AG09309 (cell line): ENCODE results near the gene ACOT13.

Source experiments
- DNase-seq: peaks from one replicate; pipeline ENCODE4 v3.0.0-alpha.2; 2010; ENCODE audit warnings: low read depth
- H3K4me3 ChIP-seq: 2 replicates; pipeline ENCODE4 v1.5.1; 2011; ENCODE audit warnings: mild to moderate bottlenecking, low read depth, low read length, moderate library complexity; ENCODE audit not compliant: control insufficient read depth
- TF ChIP-seq, protein P1 (sequence below): IDR thresholded peaks from 2 replicates; pipeline ENCODE4 v1.5.1; 2011; ENCODE audit warnings: mild to moderate bottlenecking, low read depth, low read length, inconsistent platforms; ENCODE audit not compliant: insufficient read depth, control insufficient read depth; ENCODE audit errors: missing control alignments

Gene ACOT13

DNA sequence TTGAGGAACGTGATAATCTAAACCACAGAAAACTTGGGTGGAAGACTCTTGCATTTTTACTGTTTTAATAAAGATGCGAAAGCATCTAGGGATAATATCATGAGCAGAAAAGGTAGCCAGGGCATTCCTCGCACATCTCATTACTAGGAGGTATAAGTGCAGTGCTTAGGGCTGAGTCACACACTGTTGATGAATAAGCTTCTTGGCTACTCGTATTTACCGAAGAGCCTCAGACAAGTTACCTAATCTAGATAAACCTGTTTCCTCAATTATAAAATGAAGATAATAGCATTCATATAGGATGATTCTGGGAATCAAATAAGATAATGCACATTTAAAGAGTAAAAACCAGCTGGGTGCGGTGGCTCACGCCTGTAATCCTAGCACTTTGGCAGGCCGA is 20.1 kb upstream of the ACOT13 start:
- no peak for DNase-seq
- TF ChIP-seq, protein P1, sequence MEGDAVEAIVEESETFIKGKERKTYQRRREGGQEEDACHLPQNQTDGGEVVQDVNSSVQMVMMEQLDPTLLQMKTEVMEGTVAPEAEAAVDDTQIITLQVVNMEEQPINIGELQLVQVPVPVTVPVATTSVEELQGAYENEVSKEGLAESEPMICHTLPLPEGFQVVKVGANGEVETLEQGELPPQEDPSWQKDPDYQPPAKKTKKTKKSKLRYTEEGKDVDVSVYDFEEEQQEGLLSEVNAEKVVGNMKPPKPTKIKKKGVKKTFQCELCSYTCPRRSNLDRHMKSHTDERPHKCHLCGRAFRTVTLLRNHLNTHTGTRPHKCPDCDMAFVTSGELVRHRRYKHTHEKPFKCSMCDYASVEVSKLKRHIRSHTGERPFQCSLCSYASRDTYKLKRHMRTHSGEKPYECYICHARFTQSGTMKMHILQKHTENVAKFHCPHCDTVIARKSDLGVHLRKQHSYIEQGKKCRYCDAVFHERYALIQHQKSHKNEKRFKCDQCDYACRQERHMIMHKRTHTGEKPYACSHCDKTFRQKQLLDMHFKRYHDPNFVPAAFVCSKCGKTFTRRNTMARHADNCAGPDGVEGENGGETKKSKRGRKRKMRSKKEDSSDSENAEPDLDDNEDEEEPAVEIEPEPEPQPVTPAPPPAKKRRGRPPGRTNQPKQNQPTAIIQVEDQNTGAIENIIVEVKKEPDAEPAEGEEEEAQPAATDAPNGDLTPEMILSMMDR: no peak
- H3K4me3 ChIP-seq: no peak overlapping the region

GRCh38 chr6:24648276-24648675 is 18.6 kb upstream of the ACOT13 start:
- no peak for DNase-seq
- no peak overlapping the region for H3K4me3 ChIP-seq
- TF ChIP-seq, protein P1: no peak

GRCh38 chr6:24649691-24650090 is 17.2 kb upstream of the ACOT13 start:
- H3K4me3 ChIP-seq: no peak overlapping the region
- DNase-seq: no peak
- TF ChIP-seq, protein P1: no peak

- H3K4me3 ChIP-seq: no peak overlapping the region
- DNase-seq: no peak
- TF ChIP-seq, protein P1: no peak
Observed at GRCh38 chr6:24650365-24650764, 16.5 kb upstream of the ACOT13 start.

- no peak for DNase-seq
- TF ChIP-seq, protein P1: no peak
- no peak overlapping the region for H3K4me3 ChIP-seq
Observed at GRCh38 chr6:24655215-24655614, 11.7 kb upstream of the ACOT13 start.

DNA sequence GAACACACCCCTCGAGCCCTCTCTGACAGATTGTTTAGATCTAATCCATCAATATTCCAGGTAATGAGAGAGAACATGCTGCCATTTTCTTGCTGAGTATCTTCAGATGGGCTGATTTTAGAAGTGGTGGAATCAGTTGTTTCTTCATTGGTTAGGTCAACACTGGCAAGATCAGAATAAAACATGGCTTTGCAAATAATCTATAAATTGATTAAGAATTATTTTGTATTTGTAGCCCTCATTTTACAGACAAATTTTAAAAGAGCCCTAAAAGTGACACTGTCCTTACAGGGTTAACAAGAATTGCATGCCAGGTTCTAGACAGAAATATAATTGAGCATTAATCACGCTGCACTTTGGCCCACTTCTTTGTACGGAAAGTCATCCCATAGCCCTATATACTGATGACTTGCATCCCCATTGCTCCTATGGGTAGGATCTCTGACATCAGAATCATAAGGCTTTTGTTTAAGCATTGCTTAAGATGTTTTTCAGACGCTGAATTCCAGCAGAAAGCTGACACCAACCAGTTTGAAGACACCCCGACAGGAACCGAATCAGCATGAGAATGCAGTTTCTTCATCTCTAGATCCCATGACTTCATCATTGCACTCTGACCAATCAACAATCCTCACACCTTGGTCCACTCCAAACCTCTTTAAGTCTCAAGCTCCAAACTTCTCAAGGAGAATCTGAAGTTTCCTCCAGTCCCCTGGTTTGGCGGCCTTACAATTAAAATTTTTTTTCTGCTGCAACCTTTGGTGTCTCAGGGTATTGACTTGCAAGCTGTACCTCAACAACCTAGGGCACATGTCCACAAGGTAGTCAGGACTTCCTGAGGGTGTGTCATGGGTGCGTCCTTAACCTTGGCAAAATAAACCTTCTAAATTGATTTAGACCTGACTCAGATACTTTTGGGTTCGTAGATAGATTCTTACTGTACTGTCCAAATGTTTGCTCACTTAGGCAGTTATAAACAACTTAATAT is 8.0 kb upstream of the ACOT13 start:
- TF ChIP-seq, protein P1: no peak
- no peak overlapping the region for H3K4me3 ChIP-seq
- peak; percentile 62 for DNase-seq

- TF ChIP-seq, protein P1: no peak
- no peak overlapping the region for H3K4me3 ChIP-seq
- no peak for DNase-seq
Observed at GRCh38 chr6:24659561-24659960, 7.3 kb upstream of the ACOT13 start.
